Measurements from ENCODE around the gene SPCS3.
"Not testable (repeated sequence)": the region's sequence is repeated elsewhere in the genome, so short reads cannot be mapped to it uniquely, and the experiment has no call there.

Gene SPCS3

GRCh38 chr4:176319704-176320339 lies at the start of gene SPCS3:
Gene SPCS3, plus strand, starts transcription at chr4:176319966. Its CDS starts 111 bp downstream, at chr4:176320077.
- peak; percentile 97 for DNase-seq

GRCh38 chr4:176270669-176271068 lies 49.1 kb upstream of the SPCS3 start:
- peak; percentile 100 for DNase-seq

DNA sequence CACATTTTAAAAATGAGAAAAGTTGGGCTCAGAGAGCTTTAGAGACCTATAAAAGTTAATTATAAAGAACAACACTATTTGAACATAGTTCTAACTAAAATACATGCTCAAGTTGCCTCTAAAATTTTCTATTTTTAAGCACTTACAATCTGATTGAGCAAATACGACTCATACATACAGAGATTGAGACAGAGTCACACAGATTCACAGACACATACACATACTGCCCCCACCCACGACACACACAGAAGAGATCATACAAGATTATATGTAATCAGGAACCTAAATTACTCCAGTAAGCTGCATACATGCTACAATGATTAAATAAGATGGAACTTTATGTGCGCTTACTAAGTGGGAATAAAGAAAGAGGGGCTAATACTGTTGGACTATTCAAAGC lies 48.0 kb upstream of the SPCS3 start:
- peak; percentile 81 for DNase-seq

- DNase-seq: no peak
These were observed 47.0 kb upstream of the SPCS3 start for GRCh38 chr4:176272799-176273198.

DNA sequence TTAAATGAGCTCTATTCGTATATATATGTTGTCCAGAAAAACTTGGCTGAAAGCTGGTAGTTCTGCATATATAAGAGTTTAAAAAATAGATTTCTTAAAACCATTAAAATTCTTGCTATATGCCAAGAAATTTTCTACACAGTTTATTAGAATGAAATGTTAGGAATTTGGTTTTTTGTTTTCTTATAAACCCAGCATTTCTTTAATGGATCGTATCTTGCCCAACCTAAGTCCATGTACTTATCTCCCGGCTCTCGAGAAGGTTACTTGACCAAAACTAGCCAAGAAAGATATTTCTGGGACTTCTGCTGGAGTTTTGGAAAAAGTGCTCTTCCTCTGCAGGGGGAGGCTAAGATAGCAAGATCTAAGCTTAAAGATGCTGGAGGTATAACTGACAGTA lies 46.0 kb upstream of the SPCS3 start:
- DNase-seq: peak; percentile 50

- DNase-seq: peak; percentile 62
These were observed 45.3 kb upstream of the SPCS3 start for GRCh38 chr4:176274441-176274840.

DNA sequence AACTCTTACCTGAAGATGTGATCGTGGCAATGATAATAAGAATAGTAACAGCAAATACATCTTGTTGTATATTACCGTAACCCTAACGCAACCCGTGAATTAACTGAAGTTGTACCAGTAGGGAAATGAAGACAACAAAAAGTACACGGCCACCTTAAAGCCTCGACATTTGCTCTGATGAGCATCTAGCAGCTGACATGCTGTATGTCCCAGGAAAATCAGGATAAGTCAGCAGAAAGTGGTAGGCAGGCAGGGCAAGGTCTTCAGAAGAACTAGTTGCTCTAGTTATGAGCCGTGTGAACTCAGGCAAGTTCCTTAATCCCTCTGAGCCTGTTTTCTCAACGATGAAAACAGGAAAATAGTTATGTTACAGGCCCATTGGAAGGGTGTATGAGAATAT lies 43.1 kb upstream of the SPCS3 start:
- DNase-seq: no peak

- DNase-seq: peak; percentile 76
These were observed 42.4 kb upstream of the SPCS3 start for GRCh38 chr4:176277162-176277904.

- DNase-seq: not testable (repeated sequence)
These were observed 40.2 kb upstream of the SPCS3 start for GRCh38 chr4:176279560-176279959.

GRCh38 chr4:176286728-176287127 lies 33.0 kb upstream of the SPCS3 start:
- no peak for DNase-seq

DNA sequence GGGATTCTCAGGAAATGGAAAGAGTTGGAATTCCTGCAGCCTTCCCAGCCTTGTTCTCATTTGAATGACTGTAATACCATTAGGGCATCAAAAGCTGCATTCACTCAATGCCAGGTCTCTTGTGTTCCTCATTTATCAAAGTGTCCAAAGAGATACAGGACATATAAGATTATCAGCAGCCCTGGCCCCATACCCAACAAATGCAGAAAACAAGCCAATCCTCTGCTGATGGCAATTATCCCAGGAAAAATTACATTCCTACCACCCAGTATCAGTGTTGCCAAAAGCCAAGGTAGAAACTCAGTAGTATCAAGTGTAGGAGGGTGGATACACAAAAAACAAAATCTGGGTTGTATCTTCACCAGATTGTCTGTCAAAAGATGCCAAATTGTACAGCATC lies 32.2 kb upstream of the SPCS3 start:
- DNase-seq: no peak

DNA sequence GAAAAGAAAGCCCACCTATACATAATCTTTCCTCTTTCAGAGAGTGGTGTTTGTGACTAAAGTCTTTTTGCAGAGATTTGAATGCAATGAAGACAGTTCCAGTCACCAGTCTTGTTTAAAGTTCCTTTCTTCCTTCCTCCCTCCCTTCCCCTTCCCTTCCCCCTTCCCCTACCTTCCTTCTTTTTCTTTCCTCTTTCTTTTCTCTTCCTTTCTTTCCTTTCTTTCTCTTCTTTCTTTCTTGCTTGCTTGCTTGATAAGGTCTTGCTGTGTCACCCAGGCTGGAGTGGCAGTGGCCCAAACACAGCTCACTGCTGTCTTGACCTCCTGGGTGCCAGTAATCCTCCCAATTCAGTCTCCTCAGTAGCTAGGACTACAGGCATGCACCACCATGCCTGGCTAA lies 31.7 kb upstream of the SPCS3 start:
- DNase-seq: no peak

DNA sequence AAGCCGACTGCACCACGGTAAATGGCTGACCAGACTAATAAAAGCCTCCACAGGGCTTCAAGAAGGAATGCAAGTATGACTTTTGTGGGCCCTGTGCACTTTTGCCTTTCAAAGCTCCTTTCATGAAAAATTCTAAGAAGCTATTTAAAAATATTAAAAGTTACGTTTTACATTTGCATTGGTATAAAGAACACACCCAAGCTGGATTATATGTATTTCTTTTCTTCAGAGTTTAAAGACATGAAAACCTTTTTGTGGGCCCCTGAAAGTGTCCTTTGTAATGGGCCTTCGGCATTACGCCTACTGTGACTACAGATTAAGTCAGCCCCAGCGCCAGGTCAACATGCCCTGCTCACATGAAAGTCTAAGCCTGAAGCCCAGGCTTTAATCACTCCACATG lies 30.2 kb upstream of the SPCS3 start:
- no peak for DNase-seq

GRCh38 chr4:176290520-176290919 lies 29.2 kb upstream of the SPCS3 start:
- DNase-seq: no peak

GRCh38 chr4:176291748-176292147 lies 28.0 kb upstream of the SPCS3 start:
- DNase-seq: no peak

DNA sequence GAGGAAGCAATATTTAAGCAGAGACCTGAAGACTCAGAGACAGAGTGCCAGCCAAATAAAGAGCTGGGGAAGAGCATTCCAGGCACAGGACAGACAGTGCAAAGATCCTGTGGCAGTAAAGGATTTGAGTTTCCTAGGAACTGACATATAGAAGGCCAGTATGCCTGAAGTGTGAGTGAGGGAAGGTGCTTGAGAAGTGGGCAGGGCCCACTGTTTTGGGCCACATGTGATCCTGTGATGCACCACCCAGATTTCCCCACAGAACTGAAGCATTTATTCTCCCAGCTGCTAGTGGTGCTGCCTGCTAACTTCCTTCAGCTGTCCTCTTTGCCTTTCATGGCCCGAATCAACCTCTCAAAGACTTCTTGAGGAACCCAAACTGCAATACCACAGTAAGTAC lies 26.8 kb upstream of the SPCS3 start:
- no peak for DNase-seq

- no peak for DNase-seq
These were observed 26.1 kb upstream of the SPCS3 start for GRCh38 chr4:176293660-176294059.

DNA sequence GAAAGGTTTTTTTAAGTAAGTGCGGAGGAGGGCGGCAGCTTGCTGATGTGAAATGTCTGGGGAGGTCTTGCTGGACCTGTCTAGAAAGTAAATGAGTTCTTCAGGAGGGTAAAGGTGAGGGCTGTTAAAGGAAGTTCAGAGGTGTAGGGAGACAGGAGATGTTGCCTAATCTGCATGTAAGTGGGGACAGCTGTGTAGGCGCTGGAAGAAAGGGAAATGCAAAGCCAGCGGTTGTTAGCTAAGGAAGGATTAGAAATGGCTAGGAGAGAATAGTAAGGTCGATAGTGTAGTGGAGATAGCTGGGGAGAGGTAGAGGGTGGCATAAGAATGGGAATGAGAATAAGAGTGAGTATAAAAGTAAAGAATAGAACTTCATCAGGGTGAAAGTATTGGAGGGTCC lies 23.9 kb upstream of the SPCS3 start:
- DNase-seq: not testable (repeated sequence)

GRCh38 chr4:176298664-176299063 lies 21.1 kb upstream of the SPCS3 start:
- DNase-seq: no peak

DNA sequence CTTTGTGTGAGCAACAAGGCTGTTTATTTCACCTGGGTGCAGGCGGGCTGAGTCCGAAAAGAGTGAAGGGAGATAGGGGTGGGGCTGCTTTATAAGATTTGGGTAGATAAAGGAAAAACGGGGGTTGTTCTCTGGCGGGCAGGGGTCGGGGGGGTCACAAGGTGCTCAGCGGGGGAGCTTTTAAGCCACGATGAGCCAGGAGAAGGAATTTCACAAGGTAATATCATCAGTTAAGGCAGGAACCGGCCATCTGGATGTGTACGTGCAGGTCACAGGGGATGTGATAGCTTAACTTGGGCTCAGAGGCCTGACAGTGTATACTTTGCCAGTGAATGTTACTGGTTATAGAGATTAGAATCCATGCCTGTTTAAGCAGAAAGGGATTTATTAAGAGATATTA lies 19.7 kb upstream of the SPCS3 start:
- DNase-seq: no peak

- DNase-seq: no peak
These were observed 19.2 kb upstream of the SPCS3 start for GRCh38 chr4:176300565-176300964.

GRCh38 chr4:176302283-176303275 lies 17.2 kb upstream of the SPCS3 start:
- DNase-seq: peak; percentile 90

GRCh38 chr4:176303938-176304337 lies 15.8 kb upstream of the SPCS3 start:
- no peak for DNase-seq

All from fibroblast of skin of right biceps (primary cell).